Mononuclear cell (primary cell): ENCODE data around the gene RLBP1. TPM values are rescaled to one million over a fixed set of nuclear protein-coding genes. Genes with fewer than 3 reads are reported as not detected.
A peak's percentile ranks its signal among the peaks of the same experiment; 100 is the strongest.
"Not testable (repeated sequence)": the region's sequence is repeated elsewhere in the genome, so short reads cannot be mapped to it uniquely, and the experiment has no call there.

Source experiments
- H3K27me3 ChIP-seq: 2 replicates; pipeline ENCODE4 v1.6.0; 2011; ENCODE audit warnings: low read length, control low read depth; ENCODE audit not compliant: insufficient read depth
- H3K4me1 ChIP-seq: 2 replicates; pipeline ENCODE4 v1.5.1; 2011; ENCODE audit warnings: mild to moderate bottlenecking, low read length, control low read depth; ENCODE audit not compliant: insufficient read depth
- H3K4me3 ChIP-seq: 2 replicates; pipeline ENCODE4 v1.5.1; 2011; ENCODE audit warnings: mild to moderate bottlenecking, low read length, moderate library complexity
- H3K9me3 ChIP-seq: 2 replicates; pipeline ENCODE4 v1.5.1; 2011; ENCODE audit warnings: low read depth, mild to moderate bottlenecking, control low read depth, low read length
- total RNA-seq: library from RNA; depleted of rRNA; stranded (reverse); fragments of >200 nt; gene quantifications from one replicate; pipeline ENCODE4 v1.2.3, GENCODE V29; 2012

Gene RLBP1
- not detected for total RNA-seq

GRCh38 chr15:89221543-89221942 lies at the start of gene RLBP1:
Gene RLBP1 (minus strand): TSS chr15:89221579. CDS start chr15:89218975, 2,604 bp downstream.
- no peaks in the 10 kb centered on the region for H3K27me3 ChIP-seq
- no peaks in the 10 kb centered on the region for H3K4me1 ChIP-seq
- H3K4me3 ChIP-seq, result no peak within 1 kb of the TSS
- no peaks in the 10 kb centered on the region for H3K9me3 ChIP-seq

DNA sequence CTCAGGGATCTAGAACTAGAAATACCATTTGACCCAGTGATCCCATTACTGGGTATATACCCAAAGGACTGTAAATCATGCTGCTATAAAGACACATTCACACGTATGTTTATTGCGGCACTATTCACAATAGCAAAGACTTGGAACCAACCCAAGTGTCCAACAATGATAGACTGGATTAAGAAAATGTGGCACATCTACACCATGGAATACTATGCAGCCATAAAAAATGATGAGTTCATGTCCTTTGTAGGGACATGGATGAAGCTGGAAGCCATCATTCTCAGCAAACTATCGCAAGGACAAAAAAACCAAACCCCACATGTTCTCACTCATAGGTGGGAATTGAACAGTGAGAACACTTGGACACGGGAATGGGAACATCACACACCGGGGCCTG lies 28.8 kb upstream of the RLBP1 start:
- H3K4me3 ChIP-seq, H3K9me3 ChIP-seq, H3K27me3 ChIP-seq, H3K4me1 ChIP-seq: not testable (repeated sequence)

GRCh38 chr15:89248584-89248983 lies 27.2 kb upstream of the RLBP1 start:
- Histone ChIP-seq H3K9me3 (no peaks in the 10 kb centered on the region), H3K27me3 (no peaks in the 10 kb centered on the region), H3K4me3 (no peak overlapping the region), H3K4me1 (peaks cover 15% of the 10 kb centered on the region)

GRCh38 chr15:89247446-89247845 lies 26.1 kb upstream of the RLBP1 start:
- Histone ChIP-seq H3K4me1 (peaks cover 22% of the 10 kb centered on the region), H3K27me3 (no peaks in the 10 kb centered on the region), H3K9me3 (no peaks in the 10 kb centered on the region), H3K4me3 (no peak overlapping the region)

DNA sequence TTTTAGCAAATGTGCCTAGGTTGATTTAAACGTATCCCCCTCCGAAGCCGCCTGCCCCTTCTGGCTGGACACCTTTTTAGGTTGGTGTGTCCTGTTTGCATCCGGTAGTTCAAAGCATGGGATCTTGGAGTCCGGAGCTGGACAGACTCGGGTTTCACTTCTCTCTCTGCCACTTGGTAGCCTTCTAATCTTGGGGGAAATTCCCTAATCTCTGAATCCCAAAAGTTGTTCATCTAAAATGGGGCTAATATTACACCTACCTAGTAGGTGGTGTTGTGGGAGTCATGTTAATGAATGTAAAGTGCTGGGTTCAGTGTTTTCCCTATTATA lies 23.2 kb upstream of the RLBP1 start:
- no peaks in the 10 kb centered on the region for H3K9me3 ChIP-seq
- H3K4me3 ChIP-seq, result peak overlapping the region; percentile 66
- no peaks in the 10 kb centered on the region for H3K27me3 ChIP-seq
- H3K4me1 ChIP-seq, result peaks cover 31% of the 10 kb centered on the region

DNA sequence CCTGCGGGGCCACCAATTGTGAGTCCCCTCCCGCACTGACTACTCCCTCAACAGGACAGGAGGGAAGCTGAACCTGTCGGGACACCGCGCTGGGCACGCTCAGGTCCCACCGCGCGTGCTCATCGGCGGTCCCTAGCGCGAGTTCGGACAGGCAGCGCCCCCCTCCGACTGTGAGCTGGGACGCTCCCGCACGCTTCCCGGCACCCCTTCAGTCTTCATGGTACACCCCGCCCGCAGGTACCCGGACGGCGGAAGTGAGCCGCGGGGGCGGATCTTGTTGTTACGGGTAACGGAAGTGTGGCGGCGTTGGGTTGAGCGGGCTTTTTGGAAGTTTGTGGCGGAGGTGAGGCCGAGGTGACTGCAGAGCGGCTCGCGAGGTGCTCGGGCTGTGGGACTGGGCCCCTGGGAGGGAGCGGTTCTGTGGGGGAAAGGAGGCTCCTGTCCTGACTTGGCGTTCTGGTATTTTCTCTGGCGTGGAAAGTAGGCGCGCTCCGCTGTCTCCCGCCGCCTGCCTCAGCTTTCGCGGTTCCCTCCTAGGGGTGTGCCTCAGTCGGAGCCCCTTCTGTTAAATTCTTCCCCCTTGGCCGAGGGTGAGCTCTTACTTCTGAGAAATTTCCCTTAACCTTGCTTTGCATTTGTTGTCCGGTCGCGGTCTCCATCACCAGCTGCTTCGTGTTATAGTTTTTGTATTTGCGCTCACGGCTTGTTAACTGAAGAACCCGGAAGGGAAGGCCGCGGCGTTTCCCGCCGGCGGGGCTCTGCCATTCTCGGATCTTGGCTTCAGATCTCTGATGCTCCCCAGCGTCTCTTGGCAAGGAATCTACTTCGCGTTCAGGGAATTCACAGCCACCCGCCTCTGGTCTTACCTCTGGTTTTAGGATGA lies 22.6 kb upstream of the RLBP1 start, which contains the start of gene FANCI:
Gene FANCI, plus strand, starts transcription at position 289 of the 883 bp plus-strand sequence. CDS start 3,669 bp downstream, outside the sequence.
- peak within 1 kb of the TSS; percentile 66 for H3K4me3 ChIP-seq
- H3K27me3 ChIP-seq, result no peaks in the 10 kb centered on the region
- H3K4me1 ChIP-seq, result peaks cover 33% of the 10 kb centered on the region
- no peaks in the 10 kb centered on the region for H3K9me3 ChIP-seq

GRCh38 chr15:89243046-89243690 lies 21.8 kb upstream of the RLBP1 start:
- H3K9me3 ChIP-seq, result no peaks in the 10 kb centered on the region

GRCh38 chr15:89239883-89240810 lies 18.8 kb upstream of the RLBP1 start:
- not testable (repeated sequence) for H3K4me3 ChIP-seq, H3K9me3 ChIP-seq, H3K27me3 ChIP-seq
- H3K4me1 ChIP-seq, result peaks cover 29% of the 10 kb centered on the region

More at GRCh38 chr15:89243046-89243690, 21.8 kb upstream of the RLBP1 start:
- Histone ChIP-seq H3K27me3 (no peaks in the 10 kb centered on the region), H3K4me1 (peaks cover 33% of the 10 kb centered on the region), H3K4me3 (peak overlapping the region; percentile 66)

- Histone ChIP-seq H3K4me3 (no peak overlapping the region), H3K27me3 (no peaks in the 10 kb centered on the region), H3K4me1 (no peaks in the 10 kb centered on the region), H3K9me3 (no peaks in the 10 kb centered on the region)
Observed at GRCh38 chr15:89231832-89232231, 10.5 kb upstream of the RLBP1 start.

GRCh38 chr15:89230277-89230676 lies 8.9 kb upstream of the RLBP1 start:
- Histone ChIP-seq H3K9me3 (no peaks in the 10 kb centered on the region), H3K27me3 (no peaks in the 10 kb centered on the region), H3K4me1 (no peaks in the 10 kb centered on the region), H3K4me3 (no peak overlapping the region)

DNA sequence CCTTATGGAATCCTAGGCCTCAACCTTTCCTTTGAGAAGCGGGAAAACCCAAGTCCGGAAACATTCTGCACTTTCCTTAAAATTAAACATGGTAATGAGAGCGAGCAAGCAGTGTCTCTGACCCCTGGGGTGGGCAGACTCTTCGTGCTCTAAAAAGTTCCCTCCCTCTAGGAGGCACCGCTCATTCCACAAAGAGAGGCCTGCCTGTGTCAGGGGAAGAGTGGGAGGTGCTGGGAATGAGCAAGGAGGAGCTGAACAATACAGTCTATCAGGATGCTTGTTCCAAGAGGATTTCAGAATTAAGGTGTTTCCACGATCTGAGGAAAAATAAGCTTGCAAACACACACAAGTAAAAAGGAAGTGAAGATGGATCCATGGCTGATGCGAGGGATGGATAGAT lies 6.0 kb upstream of the RLBP1 start:
- H3K4me1 ChIP-seq, result no peaks in the 10 kb centered on the region
- no peaks in the 10 kb centered on the region for H3K9me3 ChIP-seq
- no peaks in the 10 kb centered on the region for H3K27me3 ChIP-seq
- H3K4me3 ChIP-seq, result no peak overlapping the region

DNA sequence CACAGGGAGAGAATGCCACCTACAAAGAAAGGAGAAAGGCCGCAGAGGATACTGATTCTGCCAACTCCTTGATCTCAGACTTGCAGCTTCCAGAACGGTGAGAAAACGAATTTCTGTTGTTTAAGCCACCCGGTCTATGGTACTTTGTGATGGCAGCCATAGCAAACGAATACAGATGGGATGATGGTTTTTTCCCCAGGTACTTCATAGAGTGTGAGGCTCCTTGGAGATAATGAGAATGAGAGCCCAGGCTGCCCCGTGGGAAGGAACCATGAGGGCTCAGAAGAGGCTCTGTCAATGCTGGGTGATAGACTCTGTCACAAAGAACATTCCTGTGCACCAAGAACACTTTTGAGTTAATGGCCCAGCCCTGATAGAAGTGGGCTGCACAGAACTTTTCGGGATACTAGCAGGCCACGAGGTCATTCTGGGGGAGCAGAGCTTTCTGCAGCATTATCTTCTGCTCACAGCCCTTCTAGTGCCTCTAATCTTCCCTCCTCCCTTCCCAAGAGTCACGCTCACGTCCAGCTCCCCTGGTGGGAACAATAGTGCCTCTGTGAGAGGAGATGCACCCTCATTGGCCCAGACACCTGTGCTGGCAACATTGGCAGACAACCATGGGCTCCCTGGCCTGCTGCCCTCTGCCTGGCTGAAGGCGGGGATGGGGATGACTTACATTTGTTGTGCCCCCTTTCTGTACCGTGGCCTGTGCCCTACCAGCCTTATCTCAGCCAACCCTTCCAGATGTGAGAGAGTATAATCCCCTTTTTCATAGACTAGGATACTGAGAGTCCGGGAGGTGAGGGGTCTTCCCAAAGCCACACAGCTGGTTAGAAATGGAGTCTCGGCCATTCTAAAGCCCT lies 5.2 kb upstream of the RLBP1 start:
- Histone ChIP-seq H3K27me3 (no peaks in the 10 kb centered on the region), H3K4me3 (no peak overlapping the region), H3K9me3 (no peaks in the 10 kb centered on the region), H3K4me1 (no peaks in the 10 kb centered on the region)

GRCh38 chr15:89225588-89225987 lies 4.2 kb upstream of the RLBP1 start:
- Histone ChIP-seq H3K4me3 (no peak overlapping the region), H3K4me1 (no peaks in the 10 kb centered on the region), H3K9me3 (no peaks in the 10 kb centered on the region), H3K27me3 (no peaks in the 10 kb centered on the region)

GRCh38 chr15:89218531-89218930 lies 2.8 kb downstream of the RLBP1 start:
- H3K27me3 ChIP-seq, result no peaks in the 10 kb centered on the region
- no peaks in the 10 kb centered on the region for H3K9me3 ChIP-seq
- no peaks in the 10 kb centered on the region for H3K4me1 ChIP-seq
- no peak overlapping the region for H3K4me3 ChIP-seq
